BJ (cell line): Measurements from ENCODE around the gene ADAM15. TPM values are rescaled to one million over a fixed set of nuclear protein-coding genes. Genes with fewer than 3 reads are reported as not detected.

Experiments used
- CTCF ChIA-PET: fragments of 350-600 bp; formaldehyde crosslinking; extraction: SDS; loops from one replicate; lab custom pipeline; 2021; ENCODE audit warnings: antibody characterized with exemption, inconsistent platforms; lab: Yijun Ruan, JAX
- POLR2A ChIA-PET: fragments of 300-600 bp; sonication (Branson Sonifier 250); formaldehyde crosslinking; extraction: SDS; loops from one replicate; lab custom pipeline; 2021; ENCODE audit warnings: antibody characterized with exemption; lab: Charles Lee
- DNase-seq: peaks from one replicate; pipeline ENCODE4 v3.0.0-alpha.2; 2011; ENCODE audit warnings: low read depth
- H3K27me3 ChIP-seq: 2 replicates; pipeline ENCODE4 v1.6.0; 2011; ENCODE audit warnings: low read length; ENCODE audit not compliant: control insufficient read depth, insufficient read depth
- H3K36me3 ChIP-seq: 2 replicates; pipeline ENCODE4 v1.5.1; 2011; ENCODE audit warnings: low read length; ENCODE audit not compliant: control insufficient read depth, insufficient read depth
- H3K4me3 ChIP-seq: 2 replicates; pipeline ENCODE4 v1.5.1; 2011; ENCODE audit warnings: low read depth, mild to moderate bottlenecking, control low read depth, low read length
- CTCF ChIP-seq: IDR thresholded peaks from 2 replicates; pipeline ENCODE4 v1.5.1; 2011; ENCODE audit warnings: low read depth, mild to moderate bottlenecking, control low read depth, inconsistent platforms, low read length, moderate library complexity; ENCODE audit not compliant: insufficient read depth
- polyA plus RNA-seq: library from polyadenylated mRNA; depleted of rRNA; stranded (reverse); fragments of >200 nt; gene quantifications from 2 replicates; pipeline ENCODE4 v1.2.3, GENCODE V29; 2011

ADAM15 gene
- polyA plus RNA-seq, 1 experiment: 88.8 TPM

GRCh38 chr1:155061381-155062150, 10.4 kb downstream of the ADAM15 start:
- ChIA-PET CTCF (interaction anchor here (0.6 to 17.0 kb wide), 28 partner anchors 9 to 1537 kb away, joined by 3 to 168 read pairs (median 4); partner anchors contain the start of genes ADAM15, EFNA3, KRTCAP2 and PBXIP1), POLR2A (interaction anchor here (0.6 kb wide), 1 partner anchor 75 kb away, joined by 8 read pairs; no protein-coding TSS in a partner anchor)
- no peak for DNase-seq
- Histone ChIP-seq H3K4me3 (no peak overlapping the region), H3K27me3 (no peaks in the 10 kb centered on the region), H3K36me3 (peaks cover 14% of the 10 kb centered on the region)
- TF ChIP-seq CTCF: peak; percentile 97

- DNase-seq: no peak
- Histone ChIP-seq H3K27me3 (no peaks in the 10 kb centered on the region), H3K36me3 (peaks cover 12% of the 10 kb centered on the region), H3K4me3 (no peak overlapping the region)
- TF ChIP-seq CTCF: no peak
- POLR2A ChIA-PET: interaction anchor here (0.6 kb wide), 1 partner anchor 75 kb away, joined by 8 read pairs; no protein-coding TSS in a partner anchor
- CTCF ChIA-PET: interaction anchor here (0.6 to 17.0 kb wide), 23 partner anchors 9 to 1537 kb away, joined by 3 to 168 read pairs (median 5); partner anchors contain the start of genes ADAM15, EFNA3, KRTCAP2 and PBXIP1
These were observed 11.1 kb downstream of the ADAM15 start for GRCh38 chr1:155062151-155062686.

GRCh38 chr1:155062702-155063411, 11.7 kb downstream of the ADAM15 start:
- TF ChIP-seq CTCF: peak; percentile 81
- Histone ChIP-seq H3K4me3 (peak overlapping the region; percentile 78), H3K36me3 (peaks cover 10% of the 10 kb centered on the region), H3K27me3 (no peaks in the 10 kb centered on the region)
- ChIA-PET POLR2A (no interaction called here), CTCF (interaction anchor here (0.6 to 17.0 kb wide), 11 partner anchors 8 to 209 kb away, joined by 3 to 168 read pairs (median 6); partner anchors contain the start of genes ADAM15, EFNA3 and PBXIP1)
- no peak for DNase-seq

- DNase-seq: no peak
- Histone ChIP-seq H3K27me3 (no peaks in the 10 kb centered on the region), H3K4me3 (peak within 1 kb of the TSS; percentile 78), H3K36me3 (peaks cover 4% of the 10 kb centered on the region)
- CTCF ChIA-PET: interaction anchor here (0.6 to 17.0 kb wide), 12 partner anchors 9 to 208 kb away, joined by 3 to 168 read pairs (median 6); partner anchors contain the start of genes ADAM15, EFNA3, KRTCAP2 and PBXIP1
- no peak for TF ChIP-seq CTCF
- POLR2A ChIA-PET: no interaction called here
These were observed 12.5 kb downstream of the ADAM15 start, which contains the start of gene EFNA4 for GRCh38 chr1:155063550-155064110. Gene EFNA4, plus strand, starts transcription at chr1:155063740. Its CDS starts 84 bp downstream, at chr1:155063824.
